ENCODE data around the gene ARL3.

DNA sequence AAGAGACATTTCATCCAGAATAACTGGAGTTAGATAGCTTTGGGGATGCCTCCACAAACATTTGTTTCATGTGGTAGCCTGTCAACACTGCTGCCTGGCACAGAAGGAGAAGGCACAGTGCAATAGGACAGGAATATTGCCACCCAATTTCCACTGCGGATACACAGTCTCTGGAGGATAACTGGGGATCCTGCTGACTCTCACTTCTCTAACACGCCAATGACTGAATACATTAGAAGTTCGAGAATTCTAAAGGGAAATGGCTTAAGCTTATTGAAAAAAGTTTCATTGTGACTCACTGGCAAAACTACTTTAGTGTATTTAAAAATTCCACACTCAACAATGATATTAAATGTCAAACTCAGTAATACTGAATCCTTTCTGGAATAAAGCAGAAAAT, 12.9 kb downstream of the ARL3 start:
- TF ChIP-seq CTCF (IDR thresholded peaks at IDR 0.05) (no peak), MLX (CRISPR knock-in tag; IDR thresholded peaks at IDR 0.05) (no peak), TEAD4 (CRISPR knock-in tag; IDR thresholded peaks at IDR 0.05) (no peak), MYBL2 (CRISPR knock-in tag; IDR thresholded peaks at IDR 0.05) (no peak)

Data from WTC11 (cell line).